ENCODE data around the gene MUC4.
"Not testable (repeated sequence)": the region's sequence is repeated elsewhere in the genome, so short reads cannot be mapped to it uniquely, and the experiment has no call there.

MUC4 gene

GRCh38 chr3:195809291-195809785, 2.4 kb downstream of the MUC4 start:
- no peak for DNase-seq (ENCODE audit: low spot score)
- no peak overlapping the region for H3K27ac ChIP-seq
- no peak overlapping the region for H3K4me3 ChIP-seq
- TF ChIP-seq CTCF (IDR thresholded peaks at IDR 0.05), result no peak

- Histone ChIP-seq H3K27ac (no peak overlapping the region), H3K4me3 (no peak overlapping the region)
- no peak for TF ChIP-seq CTCF (IDR thresholded peaks at IDR 0.05)
- DNase-seq (ENCODE audit: low spot score), result no peak
Measured at GRCh38 chr3:195808741-195809290, 2.9 kb downstream of the MUC4 start.

GRCh38 chr3:195807681-195808121, 4.0 kb downstream of the MUC4 start:
- no peak for DNase-seq (ENCODE audit: low spot score)
- no peak overlapping the region for H3K4me3 ChIP-seq
- H3K27ac ChIP-seq, result no peak overlapping the region
- no peak for TF ChIP-seq CTCF (IDR thresholded peaks at IDR 0.05)

- DNase-seq (ENCODE audit: low spot score), result no peak
- H3K4me3 ChIP-seq, result no peak overlapping the region
- no peak overlapping the region for H3K27ac ChIP-seq
- TF ChIP-seq CTCF (IDR thresholded peaks at IDR 0.05), result no peak
Measured at GRCh38 chr3:195806916-195807231, 4.9 kb downstream of the MUC4 start.

- peak overlapping the region in 1 of 2 donors; percentile 22 for H3K27ac ChIP-seq
- H3K4me3 ChIP-seq, result no peak overlapping the region
- no peak for DNase-seq (ENCODE audit: low spot score)
- no peak for TF ChIP-seq CTCF (IDR thresholded peaks at IDR 0.05)
Measured at GRCh38 chr3:195806211-195806915, 5.4 kb downstream of the MUC4 start.

- not testable (repeated sequence) for H3K27ac ChIP-seq; DNase-seq (ENCODE audit: low spot score); H3K4me3 ChIP-seq
Measured at GRCh38 chr3:195805588-195805987, 6.1 kb downstream of the MUC4 start.

GRCh38 chr3:195805181-195805580, 6.5 kb downstream of the MUC4 start:
- Histone ChIP-seq H3K4me3 (no peak overlapping the region), H3K27ac (no peak overlapping the region)
- TF ChIP-seq CTCF (IDR thresholded peaks at IDR 0.05), result no peak
- DNase-seq (ENCODE audit: low spot score), result no peak

All from coronary artery (tissue), 2 donors.